Endodermal cell (in vitro differentiated cells): Measurements from ENCODE around the gene USP24. TPM values are rescaled to one million over a fixed set of nuclear protein-coding genes. Genes with fewer than 3 reads are reported as not detected.

Source experiments
- DNase-seq: peaks from one replicate; pipeline ENCODE4 v3.0.0-alpha.2; 2017
- H3K27ac ChIP-seq: 2 replicates; pipeline ENCODE4 v1.5.1; 2013; ENCODE audit warnings: mild to moderate bottlenecking, low read depth, low read length, moderate library complexity
- H3K27me3 ChIP-seq: 2 replicates; pipeline ENCODE4 v1.6.1; 2013; ENCODE audit warnings: mild to moderate bottlenecking, low read length, moderate library complexity; ENCODE audit not compliant: insufficient read depth, control insufficient read depth, poor library complexity, severe bottlenecking
- H3K36me3 ChIP-seq: 2 replicates; pipeline ENCODE4 v1.7.0; 2013; ENCODE audit warnings: mild to moderate bottlenecking, low read length, moderate library complexity; ENCODE audit not compliant: control insufficient read depth, insufficient read depth
- H3K4me1 ChIP-seq: one replicate; pipeline ENCODE4 v1.7.0; 2013; ENCODE audit warnings: low read length; ENCODE audit not compliant: control insufficient read depth, insufficient read depth
- H3K4me3 ChIP-seq: 2 replicates; pipeline ENCODE4 v1.5.1; 2013; ENCODE audit warnings: mild to moderate bottlenecking, low read length, moderate library complexity
- H3K9ac ChIP-seq: 2 replicates; pipeline ENCODE4 v1.6.1; 2013; ENCODE audit warnings: mild to moderate bottlenecking, low read length, moderate library complexity; ENCODE audit not compliant: poor library complexity, severe bottlenecking; ENCODE audit errors: extremely low read depth
- H3K9me3 ChIP-seq: 2 replicates; pipeline ENCODE4 v1.6.1; 2013; ENCODE audit warnings: mild to moderate bottlenecking, low read length, moderate library complexity; ENCODE audit not compliant: control insufficient read depth
- H3K27ac Mint-ChIP-seq: 2 replicates; pipeline ENCODE4 v1.8.0; 2020; ENCODE audit warnings: mixed read lengths
- H3K27me3 Mint-ChIP-seq: 2 replicates; pipeline ENCODE4 v1.8.0; 2021; ENCODE audit warnings: mild to moderate bottlenecking, mixed read lengths; ENCODE audit not compliant: insufficient read depth
- H3K36me3 Mint-ChIP-seq: 2 replicates; pipeline ENCODE4 v1.8.0; 2020; ENCODE audit warnings: low read depth, mixed read lengths
- H3K4me1 Mint-ChIP-seq: 2 replicates; pipeline ENCODE4 v1.8.0; 2020; ENCODE audit warnings: mixed read lengths
- H3K4me3 Mint-ChIP-seq: 2 replicates; pipeline ENCODE4 v1.8.0; 2020; ENCODE audit warnings: mild to moderate bottlenecking, moderate library complexity, mixed read lengths
- H3K9me3 Mint-ChIP-seq: 2 replicates; pipeline ENCODE4 v1.8.0; 2020; ENCODE audit warnings: mild to moderate bottlenecking, mixed read lengths
- CTCF ChIP-seq: fragments of 200-600 bp; sonication (generic); conservative IDR thresholded peaks from 2 replicates; pipeline ENCODE4 v1.5.0; 2021; ENCODE audit warnings: antibody characterized with exemption, mild to moderate bottlenecking
- WGBS, 2 experiments: methylation state at CpG; one replicate each; pipeline versions ENCODE4 v1.1.5 to v1.1.7; 2013; ENCODE audit warnings: missing lambda C conversion rate in 2 of 2, mixed read lengths in 1 of 2; ENCODE audit not compliant: insufficient coverage in 1 of 2, insufficient read length in 1 of 2; 5-methylcytosine and 5-hydroxymethylcytosine counted together
- total RNA-seq, 2 donors: library from RNA; stranded (reverse); fragmentation: NEBNext Ultra II Directional in 1 of 2; extraction: Animal tissue kit (Norgen Biotek cat#: 25700) in 1 of 2; gene quantifications; 2 replicates in 1 of 2; 3 replicates in 1 of 2; pipeline ENCODE4 v1.2.1, GENCODE V29; 2021

Gene USP24
- total RNA-seq, 2 donors from 2014 or later = 68.2 to 71.5 TPM

- 89 to 97% methylated on average over 12 to 15 of the region's 15 CpGs for WGBS, 2 experiments
- no peaks in the 10 kb centered on the region for H3K27me3 ChIP-seq
- no peak overlapping the region for H3K9ac ChIP-seq
- H3K9me3 ChIP-seq = no peaks in the 10 kb centered on the region
- Mint-ChIP-seq H3K27ac (no peak overlapping the region), H3K4me3 (no peak overlapping the region), H3K4me1 (no peaks in the 10 kb centered on the region), H3K36me3 (peaks cover 55% of the 10 kb centered on the region), H3K27me3 (no peaks in the 10 kb centered on the region), H3K9me3 (no peaks in the 10 kb centered on the region)
- H3K4me3 ChIP-seq = no peak overlapping the region
- H3K4me1 ChIP-seq = no peaks in the 10 kb centered on the region
- peaks cover 3% of the 10 kb centered on the region for H3K36me3 ChIP-seq
- no peak overlapping the region for H3K27ac ChIP-seq
- no peak for TF ChIP-seq CTCF
- DNase-seq = no peak
Measured at GRCh38 chr1:55057270-55057955, 157.8 kb downstream of the USP24 start.

DNA sequence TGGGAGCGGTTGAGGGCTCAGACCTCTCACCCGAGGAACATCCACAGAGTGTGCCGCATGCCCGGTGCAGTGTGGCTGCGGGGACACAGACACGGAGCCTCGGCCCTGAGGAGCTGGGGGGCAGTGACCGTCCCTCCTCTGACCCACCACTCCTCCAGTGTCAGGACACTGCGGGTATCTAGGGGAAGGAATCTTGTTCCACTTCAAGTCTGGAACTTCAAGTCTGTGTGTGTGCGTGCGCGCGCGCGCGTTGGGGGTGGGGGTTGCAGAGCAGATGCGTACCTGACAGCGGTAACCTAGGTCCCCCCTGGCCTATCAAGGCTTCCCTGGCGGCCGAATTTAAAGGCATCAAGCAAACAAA lies 158.6 kb downstream of the USP24 start:
- WGBS, 2 experiments = 92 to 95% methylated on average over 12 to 20 of the region's 20 CpGs
- no peak for DNase-seq
- H3K9ac ChIP-seq = no peak overlapping the region
- H3K9me3 ChIP-seq = no peaks in the 10 kb centered on the region
- H3K27ac ChIP-seq = no peak overlapping the region
- Mint-ChIP-seq H3K27me3 (no peaks in the 10 kb centered on the region), H3K4me1 (no peaks in the 10 kb centered on the region), H3K27ac (no peak overlapping the region), H3K36me3 (peaks cover 51% of the 10 kb centered on the region), H3K9me3 (no peaks in the 10 kb centered on the region), H3K4me3 (no peak overlapping the region)
- peaks cover 3% of the 10 kb centered on the region for H3K36me3 ChIP-seq
- H3K4me1 ChIP-seq = no peaks in the 10 kb centered on the region
- no peak for TF ChIP-seq CTCF
- H3K27me3 ChIP-seq = no peaks in the 10 kb centered on the region
- no peak overlapping the region for H3K4me3 ChIP-seq

DNA sequence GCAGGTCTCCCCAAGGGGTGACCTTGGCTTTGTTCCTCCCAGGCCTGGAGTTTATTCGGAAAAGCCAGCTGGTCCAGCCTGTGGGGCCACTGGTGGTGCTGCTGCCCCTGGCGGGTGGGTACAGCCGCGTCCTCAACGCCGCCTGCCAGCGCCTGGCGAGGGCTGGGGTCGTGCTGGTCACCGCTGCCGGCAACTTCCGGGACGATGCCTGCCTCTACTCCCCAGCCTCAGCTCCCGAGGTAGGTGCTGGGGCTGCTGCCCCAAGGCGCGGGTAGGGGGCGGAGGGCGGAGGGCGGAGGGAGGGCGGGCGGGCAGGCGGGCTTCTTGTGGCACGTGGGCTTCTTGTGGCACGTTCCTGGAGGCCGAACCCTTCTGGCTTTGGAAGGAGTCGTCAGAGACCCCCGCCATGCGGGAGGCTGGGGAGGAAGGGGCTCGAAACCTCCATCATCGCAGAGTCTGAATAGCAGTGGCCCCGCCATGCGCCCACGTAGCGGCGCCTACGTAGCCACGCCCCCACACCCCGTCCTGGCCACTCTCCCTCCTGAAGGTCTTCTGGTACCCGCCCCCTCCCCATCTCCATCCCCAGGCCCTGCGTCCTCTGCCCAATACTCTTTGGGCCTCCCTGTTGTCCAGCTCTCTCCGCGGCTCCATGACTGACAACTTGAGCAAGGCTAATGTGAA lies 159.1 kb downstream of the USP24 start:
- Histone ChIP-seq H3K4me1 (no peaks in the 10 kb centered on the region), H3K36me3 (peaks cover 3% of the 10 kb centered on the region), H3K9me3 (no peaks in the 10 kb centered on the region), H3K27ac (no peak overlapping the region), H3K27me3 (no peaks in the 10 kb centered on the region), H3K9ac (no peak overlapping the region), H3K4me3 (no peak overlapping the region)
- 93 to 96% methylated on average over 13 to 42 of the region's 42 CpGs for WGBS, 2 experiments
- no peak for DNase-seq
- H3K27me3 Mint-ChIP-seq = no peaks in the 10 kb centered on the region
- no peak overlapping the region for H3K27ac Mint-ChIP-seq
- TF ChIP-seq CTCF = no peak
- peaks cover 49% of the 10 kb centered on the region for H3K36me3 Mint-ChIP-seq
- H3K4me3 Mint-ChIP-seq = no peak overlapping the region
- H3K4me1 Mint-ChIP-seq = no peaks in the 10 kb centered on the region
- no peaks in the 10 kb centered on the region for H3K9me3 Mint-ChIP-seq
